GM21619 (cell line): Measurements from ENCODE around the gene PDE2A.
"Not testable (repeated sequence)": the region's sequence is repeated elsewhere in the genome, so short reads cannot be mapped to it uniquely, and the experiment has no call there.

Source experiments
- ATAC-seq: cut with Tn5 transposase; IDR thresholded peaks from one replicate; pipeline ENCODE4 v1.9.1; 2021; ENCODE audit not compliant: unreplicated experiment

Gene PDE2A

GRCh38 chr11:72578991-72579815 is 95.0 kb downstream of the PDE2A start:
- ATAC-seq: no peak

DNA sequence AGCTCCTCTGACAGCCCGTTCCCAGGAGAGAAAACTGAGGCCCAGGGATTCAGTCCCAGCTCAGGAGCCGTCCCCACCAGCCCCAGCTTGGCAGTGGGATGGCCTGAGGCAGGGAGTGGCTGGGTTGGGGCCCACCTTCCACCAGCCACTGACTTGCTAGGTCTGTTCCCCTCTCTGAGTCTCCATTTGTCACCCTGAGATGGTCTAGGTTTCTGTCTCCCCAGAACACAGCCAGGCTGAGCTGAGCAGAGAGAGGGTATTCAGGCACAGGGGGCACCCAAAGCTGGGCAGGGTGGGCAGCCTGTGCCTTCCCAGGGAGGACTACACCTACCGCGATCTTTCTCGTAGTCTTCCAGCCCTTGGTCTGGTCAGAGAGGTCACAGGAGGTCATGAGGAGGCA is 95.7 kb downstream of the PDE2A start:
- no peak for ATAC-seq

- ATAC-seq: no peak
Measured at GRCh38 chr11:72578051-72578450, 96.2 kb downstream of the PDE2A start.

DNA sequence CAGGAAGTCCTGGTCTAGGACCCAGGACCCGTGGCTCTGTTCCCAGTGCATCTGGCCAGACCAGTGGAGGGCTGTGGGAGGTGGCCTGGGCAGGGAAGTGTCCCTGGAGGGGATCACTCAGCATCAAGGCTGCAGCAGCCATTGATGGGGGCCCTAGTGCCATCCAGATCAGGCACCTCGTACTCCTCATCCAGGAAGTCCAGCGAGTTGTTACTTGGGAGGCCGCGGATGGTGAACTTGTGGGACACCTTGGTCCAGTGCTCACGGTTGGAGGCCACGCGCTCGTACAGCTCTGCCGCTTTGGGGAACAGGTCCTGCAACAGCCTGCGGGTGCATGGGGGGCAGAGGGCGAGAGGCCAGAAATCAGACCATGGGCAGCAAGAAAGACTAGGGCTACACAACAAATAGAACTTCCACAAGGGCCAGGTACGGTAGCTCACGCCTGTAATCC is 96.9 kb downstream of the PDE2A start:
- no peak for ATAC-seq

DNA sequence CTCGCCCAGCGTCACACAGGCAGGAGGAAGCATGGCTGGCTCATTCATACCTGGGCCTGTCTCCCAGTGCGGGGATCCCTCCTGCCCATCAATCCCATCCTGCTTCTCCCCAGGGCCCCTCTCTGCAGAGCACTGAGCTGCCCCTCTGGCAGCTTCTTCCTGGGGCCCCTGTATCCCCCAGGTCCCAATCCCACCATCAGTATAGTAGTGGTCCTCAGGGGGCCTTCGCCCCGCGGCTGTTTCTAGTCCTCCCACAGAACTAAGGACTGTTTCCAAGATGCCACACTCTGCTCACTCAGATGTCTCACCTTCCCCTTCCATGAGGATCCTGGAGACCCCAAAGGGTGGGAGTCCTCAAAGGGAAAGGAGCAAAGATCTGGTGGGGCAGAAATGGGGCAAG is 97.6 kb downstream of the PDE2A start:
- no peak for ATAC-seq

DNA sequence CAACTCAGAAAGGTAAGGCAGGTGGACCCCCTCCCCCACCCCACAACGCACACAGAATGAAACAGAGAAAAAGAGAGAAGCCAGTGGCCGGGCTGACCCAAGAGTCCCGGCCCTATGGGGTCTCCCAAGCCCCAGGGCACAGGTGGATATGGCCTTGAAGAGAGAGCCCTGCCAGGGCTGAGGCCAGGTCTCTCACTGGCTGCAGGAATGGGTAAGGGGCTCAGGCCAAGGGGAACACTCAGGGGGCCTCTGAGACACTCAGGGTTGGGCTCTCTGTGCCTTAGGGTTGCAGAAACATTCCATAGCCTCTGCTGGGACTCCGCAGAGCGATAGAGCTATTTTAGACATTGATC is 98.0 kb downstream of the PDE2A start:
- ATAC-seq: no peak

DNA sequence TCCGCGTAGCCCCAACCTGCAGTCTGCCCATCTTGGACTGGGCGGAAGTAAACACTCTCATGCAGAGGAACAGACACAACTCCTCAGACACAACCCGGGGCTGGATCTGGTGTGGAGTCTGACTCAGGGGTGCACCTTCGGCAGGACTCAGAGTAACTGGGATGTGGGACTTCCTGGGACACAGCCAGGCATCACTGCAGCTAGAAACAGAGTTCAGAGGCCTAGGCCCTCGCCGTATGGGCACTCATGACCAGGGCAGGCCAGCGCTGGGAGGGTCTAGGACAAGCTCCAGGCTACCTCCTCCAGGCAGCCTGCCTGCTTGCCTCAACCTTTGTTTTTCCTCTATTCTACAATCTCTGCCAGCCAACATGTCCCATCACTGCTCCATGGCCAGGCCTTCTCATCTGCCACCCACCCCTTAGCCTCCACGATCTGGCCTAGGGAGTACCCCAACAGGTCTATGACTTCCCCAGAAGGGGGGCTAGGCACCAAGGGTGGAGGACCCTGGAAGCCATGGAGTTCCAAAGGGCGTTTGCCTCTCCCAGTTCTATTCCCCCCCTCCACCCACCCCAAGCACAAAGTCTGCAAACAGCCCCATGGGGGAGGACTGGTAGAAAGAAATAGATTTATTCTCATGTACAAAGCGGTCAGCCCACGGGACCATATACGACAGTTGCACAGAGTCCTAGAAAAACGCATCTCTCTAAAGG is 98.5 kb downstream of the PDE2A start:
- ATAC-seq: no peak

DNA sequence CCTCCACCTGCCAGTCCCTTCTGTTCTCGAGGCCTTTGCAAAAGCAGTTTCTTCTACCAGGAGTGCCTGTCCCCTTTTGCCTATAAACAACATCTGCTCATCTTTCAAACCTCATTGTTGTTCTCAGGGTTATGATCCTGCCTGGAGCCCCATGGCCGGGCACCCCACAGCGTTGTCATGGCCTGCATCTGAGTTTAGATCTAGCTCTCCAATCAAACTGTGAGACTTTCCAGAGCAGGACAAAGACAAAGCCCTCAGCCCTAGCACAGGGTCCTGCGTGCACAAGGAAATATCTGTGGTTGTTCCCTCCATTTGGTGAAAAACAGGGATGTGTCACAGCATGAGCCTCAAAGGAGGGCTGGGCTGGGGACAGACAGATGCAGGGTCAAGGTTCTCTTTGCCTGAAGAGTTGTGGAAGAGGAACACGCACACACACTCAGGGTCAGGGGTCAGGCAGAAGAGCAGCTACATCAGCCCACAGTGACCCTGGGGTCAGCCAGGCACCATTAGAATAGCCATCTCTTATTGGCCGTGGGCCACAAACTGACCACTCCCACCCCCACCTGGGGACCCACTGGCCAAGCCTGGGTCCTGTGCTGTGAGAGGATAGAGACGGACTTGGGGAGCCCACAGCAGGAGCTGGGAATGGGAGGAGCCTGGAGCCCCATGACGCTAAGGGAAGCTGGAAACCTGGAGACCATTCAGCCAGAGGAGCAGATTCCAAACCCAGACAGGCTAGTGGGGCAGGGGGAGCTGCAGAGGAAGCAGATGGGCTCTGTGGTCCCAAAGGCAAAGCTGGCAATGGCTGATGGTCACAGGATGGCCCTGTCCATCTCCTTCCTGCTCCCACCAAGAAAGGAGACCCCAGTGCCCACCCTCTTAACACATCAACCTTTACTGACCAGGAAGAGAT is 99.4 kb downstream of the PDE2A start:
- no peak for ATAC-seq

DNA sequence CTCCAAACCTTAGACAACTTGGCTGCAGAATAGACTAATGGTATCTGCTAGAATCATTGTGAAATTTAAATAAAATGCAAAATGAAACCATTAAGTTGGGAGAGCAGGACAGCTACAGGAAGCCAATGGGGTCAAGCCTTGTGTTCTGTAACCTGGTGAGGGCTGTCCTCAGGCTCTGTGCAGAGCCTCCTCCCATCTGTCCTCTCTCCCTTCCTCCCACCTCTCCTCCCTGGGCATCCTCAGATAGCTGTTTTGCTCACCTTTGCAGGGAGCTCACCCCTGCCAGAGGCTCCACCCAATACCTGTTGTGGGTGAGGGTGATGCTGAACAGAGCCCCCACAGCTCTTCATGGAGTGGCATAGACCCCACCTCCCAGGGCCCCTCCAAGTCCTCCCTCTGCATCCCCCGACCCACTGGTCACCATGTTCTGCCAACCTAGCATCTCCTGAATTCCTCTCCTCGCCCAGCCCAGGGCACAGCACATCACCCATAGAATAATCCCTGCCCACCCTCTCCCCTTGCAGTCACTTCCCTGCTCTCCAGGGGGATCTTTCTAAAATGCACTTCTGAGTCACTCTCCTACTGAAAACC is 100.3 kb downstream of the PDE2A start:
- no peak for ATAC-seq

DNA sequence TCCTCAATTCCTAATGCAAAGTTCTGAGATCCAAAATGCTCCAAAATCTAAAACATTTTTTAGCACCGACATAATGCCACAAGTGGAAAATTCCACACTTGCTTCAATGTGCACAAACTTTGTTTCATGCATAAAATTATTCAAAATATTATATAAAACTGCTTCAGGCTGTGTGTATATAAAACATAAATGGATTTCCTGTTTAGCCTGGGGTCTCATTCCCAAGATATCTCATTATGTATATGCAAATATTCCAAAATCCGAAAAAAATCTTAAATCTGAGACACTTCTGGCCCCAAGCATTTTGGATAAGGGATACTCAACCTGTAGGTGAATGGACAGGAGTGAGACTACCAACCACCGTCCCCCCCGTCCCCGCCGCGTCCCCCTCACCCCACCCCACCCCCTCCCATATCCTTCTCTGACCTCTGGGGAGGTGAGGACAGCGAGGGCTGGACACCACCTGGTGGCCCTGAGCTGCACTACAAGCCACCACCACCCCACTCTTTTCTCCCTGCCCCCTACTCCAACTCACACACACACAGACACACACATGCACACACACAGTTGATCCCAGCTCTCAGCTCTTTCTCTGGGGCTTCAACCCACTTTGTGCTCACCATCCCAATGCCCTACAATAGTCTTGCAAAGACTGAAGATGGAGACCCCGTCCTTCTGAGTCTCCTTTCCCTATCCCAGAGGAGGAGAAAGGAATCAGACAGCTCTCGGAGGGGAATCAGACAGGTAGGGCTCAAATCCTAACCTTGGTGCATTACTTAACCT is 101.0 kb downstream of the PDE2A start:
- ATAC-seq: no peak

DNA sequence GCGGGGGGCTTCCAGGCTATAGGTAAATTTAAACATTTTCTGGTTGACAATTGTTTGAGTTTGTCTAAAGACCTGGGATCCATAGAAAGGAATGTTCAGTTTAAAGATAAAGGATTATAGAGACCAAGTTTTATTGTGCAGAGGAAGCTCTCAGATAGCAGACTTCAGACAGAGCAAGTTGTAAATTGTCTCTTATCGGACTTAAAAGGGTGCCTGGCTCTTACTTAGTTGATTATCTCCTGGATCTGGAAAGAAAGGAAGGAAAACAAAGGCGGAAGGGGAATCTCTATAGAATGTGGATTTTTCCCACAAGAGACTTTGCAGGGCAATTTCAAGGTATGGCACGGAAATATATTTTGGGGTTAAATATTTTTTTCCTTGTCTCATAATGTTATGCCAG is 101.7 kb downstream of the PDE2A start:
- ATAC-seq: not testable (repeated sequence)

DNA sequence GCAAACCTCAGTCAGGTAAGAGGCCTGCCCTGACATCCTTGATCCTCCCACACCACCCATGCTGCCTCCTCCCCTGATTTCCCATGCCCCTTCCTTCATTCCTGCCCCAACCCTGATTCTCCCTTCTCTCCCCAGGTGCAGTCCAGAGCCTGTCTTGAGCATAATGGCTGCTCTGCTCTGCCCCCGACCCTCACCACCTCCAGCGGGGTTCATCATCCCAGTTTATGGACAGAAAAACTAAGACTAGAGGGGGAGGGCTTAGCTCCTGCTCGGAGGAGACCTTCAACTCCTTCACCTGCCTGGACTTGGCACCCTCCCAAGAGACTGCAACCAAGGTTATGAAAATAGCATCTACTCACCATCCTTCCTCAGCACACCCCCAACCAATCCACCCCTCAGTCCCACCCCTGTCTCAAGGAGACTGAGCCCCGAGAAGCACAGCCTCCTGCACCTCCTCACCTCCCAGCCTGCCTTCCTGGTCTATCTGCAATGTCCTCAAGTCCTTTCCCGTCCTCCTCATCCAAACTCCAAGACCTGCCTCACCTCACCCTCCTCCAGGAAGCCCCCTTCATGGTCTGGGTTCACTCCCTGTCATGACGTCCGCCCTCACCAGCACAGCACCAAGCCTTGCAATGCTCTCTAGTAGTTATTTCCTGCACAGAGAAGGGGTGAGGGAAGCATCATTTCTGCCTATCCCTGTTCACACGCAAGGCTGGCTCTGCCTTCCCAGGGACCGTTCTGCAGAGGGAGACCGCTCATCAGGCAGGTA is 103.1 kb downstream of the PDE2A start:
- ATAC-seq: no peak

GRCh38 chr11:72569966-72570892 is 104.0 kb downstream of the PDE2A start:
- no peak for ATAC-seq

DNA sequence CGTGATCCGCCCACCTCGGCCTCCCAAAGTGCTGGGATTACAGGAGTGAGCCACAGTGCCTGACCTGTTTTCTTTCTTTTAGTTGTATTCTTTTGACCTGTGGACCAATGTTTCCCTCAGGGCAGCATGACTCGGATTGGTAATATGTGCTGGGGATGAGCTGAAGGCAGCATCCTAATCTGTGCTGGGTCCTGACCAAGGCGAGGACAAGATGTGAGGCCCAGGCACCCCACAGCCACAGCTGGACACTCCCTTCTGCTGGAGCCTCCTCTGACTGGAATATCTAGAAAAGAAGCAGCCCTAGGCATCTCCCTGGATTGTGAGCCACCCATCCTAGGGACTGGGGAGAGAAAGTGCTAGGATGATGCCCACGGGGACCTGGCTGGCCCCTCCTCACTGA is 105.4 kb downstream of the PDE2A start:
- ATAC-seq: no peak

- ATAC-seq: no peak
Measured at GRCh38 chr11:72562431-72562830, 111.8 kb downstream of the PDE2A start.

DNA sequence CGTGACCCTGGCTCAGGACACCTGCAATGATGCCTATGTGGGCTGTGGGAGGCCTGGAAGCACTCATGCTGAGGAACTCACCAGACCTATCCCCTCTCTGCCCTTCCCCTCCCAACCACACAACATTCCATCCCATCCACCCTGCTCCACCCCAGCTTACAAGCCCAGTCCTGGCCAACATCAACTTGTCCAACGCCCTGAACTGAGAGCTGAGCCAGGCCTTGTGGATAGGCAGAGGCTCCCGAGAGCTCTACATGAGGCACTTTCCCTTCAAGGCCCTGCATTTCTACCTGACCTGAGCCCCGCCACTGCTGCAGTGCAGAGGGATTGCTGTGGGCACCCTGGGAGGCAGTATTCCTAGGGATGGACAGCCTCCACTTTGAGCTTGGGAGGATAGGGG is 112.4 kb downstream of the PDE2A start:
- no peak for ATAC-seq

GRCh38 chr11:72560864-72561263 is 113.4 kb downstream of the PDE2A start:
- ATAC-seq: not testable (repeated sequence)

DNA sequence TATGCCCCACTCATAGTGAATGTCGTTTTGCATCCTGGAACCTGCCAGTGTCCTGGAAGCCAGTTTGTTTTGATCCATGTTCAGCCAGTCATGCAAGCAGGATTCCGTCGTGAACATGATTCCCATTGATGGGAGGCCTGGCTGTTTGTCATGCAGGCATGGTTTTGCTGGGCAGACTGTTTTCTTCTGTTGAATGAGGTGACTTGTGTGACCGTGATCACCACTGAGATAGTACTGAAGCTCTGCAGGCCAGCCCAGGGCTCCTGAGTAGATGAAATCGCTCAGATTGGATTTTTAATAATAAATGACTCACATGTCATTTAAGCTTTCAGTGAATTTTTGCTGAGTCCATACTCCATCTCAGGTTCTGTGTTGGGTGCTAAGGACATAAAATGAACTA is 117.8 kb downstream of the PDE2A start:
- ATAC-seq: no peak
